ENCODE data around the gene SENP8.

- TF ChIP-seq, protein P1, sequence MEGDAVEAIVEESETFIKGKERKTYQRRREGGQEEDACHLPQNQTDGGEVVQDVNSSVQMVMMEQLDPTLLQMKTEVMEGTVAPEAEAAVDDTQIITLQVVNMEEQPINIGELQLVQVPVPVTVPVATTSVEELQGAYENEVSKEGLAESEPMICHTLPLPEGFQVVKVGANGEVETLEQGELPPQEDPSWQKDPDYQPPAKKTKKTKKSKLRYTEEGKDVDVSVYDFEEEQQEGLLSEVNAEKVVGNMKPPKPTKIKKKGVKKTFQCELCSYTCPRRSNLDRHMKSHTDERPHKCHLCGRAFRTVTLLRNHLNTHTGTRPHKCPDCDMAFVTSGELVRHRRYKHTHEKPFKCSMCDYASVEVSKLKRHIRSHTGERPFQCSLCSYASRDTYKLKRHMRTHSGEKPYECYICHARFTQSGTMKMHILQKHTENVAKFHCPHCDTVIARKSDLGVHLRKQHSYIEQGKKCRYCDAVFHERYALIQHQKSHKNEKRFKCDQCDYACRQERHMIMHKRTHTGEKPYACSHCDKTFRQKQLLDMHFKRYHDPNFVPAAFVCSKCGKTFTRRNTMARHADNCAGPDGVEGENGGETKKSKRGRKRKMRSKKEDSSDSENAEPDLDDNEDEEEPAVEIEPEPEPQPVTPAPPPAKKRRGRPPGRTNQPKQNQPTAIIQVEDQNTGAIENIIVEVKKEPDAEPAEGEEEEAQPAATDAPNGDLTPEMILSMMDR (IDR thresholded peaks at IDR 0.05) = no peak
- peak in 1 of 4 donors; percentile 74 for TF ChIP-seq POLR2A (IDR thresholded peaks at IDR 0.05)
Observed at GRCh38 chr15:72117486-72118016, 652 bp upstream of the SENP8 start.
